ENCODE data around the gene DPM2.
A peak's percentile ranks its signal among the peaks of the same experiment; 100 is the strongest.

The DPM2 gene

DNA sequence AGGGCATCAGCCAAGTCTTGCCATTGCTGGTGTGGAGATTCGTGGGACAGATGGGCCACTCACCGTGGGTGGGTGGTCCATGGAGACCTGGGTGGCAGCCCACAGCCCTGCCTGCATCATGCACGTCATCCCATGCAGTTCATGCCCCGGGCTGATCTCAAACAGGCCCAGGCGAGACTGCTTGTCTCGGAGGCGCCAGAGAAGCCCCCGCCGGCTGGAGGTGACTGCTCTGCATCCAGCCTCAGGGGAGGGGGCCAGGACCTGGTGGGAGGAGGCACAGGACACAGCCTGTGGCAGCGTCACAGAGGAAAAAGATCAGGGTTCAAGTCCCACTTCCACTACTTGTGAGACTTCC, 8.1 kb downstream of the DPM2 start:
- H3K9me3 ChIP-seq (ENCODE audit: control insufficient read depth, low read length), result no peaks in the 10 kb centered on the region
- no peak for DNase-seq (ENCODE audit: low read depth)
- H3K27me3 ChIP-seq (replicated peaks; ENCODE audit: control insufficient read depth, insufficient read depth, low read length), result no peaks in the 10 kb centered on the region
- H3K36me3 ChIP-seq (ENCODE audit: control insufficient read depth, insufficient read depth, low read length, severe bottlenecking), result no peaks in the 10 kb centered on the region
- H3K9ac ChIP-seq (ENCODE audit: low read length), result no peak overlapping the region
- peaks cover 19% of the 10 kb centered on the region for H3K4me1 ChIP-seq (ENCODE audit: control insufficient read depth, insufficient read depth, low read length)
- H3K4me3 ChIP-seq (ENCODE audit: low read length), result no peak overlapping the region

DNA sequence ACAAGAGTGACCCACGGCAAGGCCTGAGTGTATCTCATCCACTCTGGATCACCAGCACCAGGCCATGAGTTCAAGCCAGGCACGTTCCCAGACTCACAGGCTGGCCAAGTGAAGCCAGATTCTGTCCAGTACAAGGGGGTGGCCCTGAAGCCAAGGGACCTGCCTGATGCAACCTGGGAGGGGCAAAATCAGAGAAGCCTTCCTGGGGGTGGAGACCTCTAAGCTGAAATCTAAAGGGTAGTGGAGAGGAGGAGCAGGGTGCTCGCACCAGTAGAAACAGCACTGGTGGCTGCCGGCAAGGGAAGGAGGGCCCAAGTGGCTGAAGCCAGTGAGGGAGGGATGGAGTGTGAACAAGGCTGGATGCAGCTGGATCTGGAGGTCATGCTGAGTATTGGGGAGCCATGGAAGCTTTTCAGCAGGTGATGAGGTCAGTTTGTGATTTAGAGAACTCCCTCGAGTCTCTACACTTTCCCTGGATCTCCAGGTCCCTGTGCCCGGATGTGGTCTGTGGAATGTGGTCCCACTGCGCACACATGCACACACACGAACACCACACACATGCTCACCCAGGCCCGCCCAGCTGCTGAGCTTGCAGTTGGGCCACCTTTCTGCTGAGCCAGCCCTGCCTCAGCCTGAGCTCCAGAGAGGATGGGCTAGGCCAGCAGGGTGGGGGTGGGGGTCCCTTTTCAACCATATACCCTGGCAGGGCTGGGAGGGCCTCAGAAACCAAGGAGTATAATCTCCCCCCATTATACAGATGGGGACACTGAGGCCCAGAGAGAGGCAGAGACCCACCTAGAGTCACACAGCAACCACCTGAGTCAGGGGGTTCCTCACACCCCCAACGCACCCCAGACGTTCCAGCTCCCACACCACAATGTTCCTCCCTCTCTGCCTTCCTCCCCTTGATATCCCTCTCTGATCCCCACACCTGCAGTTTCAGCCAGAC, 8.7 kb downstream of the DPM2 start:
- DNase-seq (ENCODE audit: low read depth), result no peak
- no peak overlapping the region for H3K9ac ChIP-seq (ENCODE audit: low read length)
- H3K36me3 ChIP-seq (ENCODE audit: control insufficient read depth, insufficient read depth, low read length, severe bottlenecking), result no peaks in the 10 kb centered on the region
- no peaks in the 10 kb centered on the region for H3K9me3 ChIP-seq (ENCODE audit: control insufficient read depth, low read length)
- peaks cover 20% of the 10 kb centered on the region for H3K4me1 ChIP-seq (ENCODE audit: control insufficient read depth, insufficient read depth, low read length)
- no peaks in the 10 kb centered on the region for H3K27me3 ChIP-seq (replicated peaks; ENCODE audit: control insufficient read depth, insufficient read depth, low read length)
- H3K4me3 ChIP-seq (ENCODE audit: low read length), result no peak overlapping the region

DNA sequence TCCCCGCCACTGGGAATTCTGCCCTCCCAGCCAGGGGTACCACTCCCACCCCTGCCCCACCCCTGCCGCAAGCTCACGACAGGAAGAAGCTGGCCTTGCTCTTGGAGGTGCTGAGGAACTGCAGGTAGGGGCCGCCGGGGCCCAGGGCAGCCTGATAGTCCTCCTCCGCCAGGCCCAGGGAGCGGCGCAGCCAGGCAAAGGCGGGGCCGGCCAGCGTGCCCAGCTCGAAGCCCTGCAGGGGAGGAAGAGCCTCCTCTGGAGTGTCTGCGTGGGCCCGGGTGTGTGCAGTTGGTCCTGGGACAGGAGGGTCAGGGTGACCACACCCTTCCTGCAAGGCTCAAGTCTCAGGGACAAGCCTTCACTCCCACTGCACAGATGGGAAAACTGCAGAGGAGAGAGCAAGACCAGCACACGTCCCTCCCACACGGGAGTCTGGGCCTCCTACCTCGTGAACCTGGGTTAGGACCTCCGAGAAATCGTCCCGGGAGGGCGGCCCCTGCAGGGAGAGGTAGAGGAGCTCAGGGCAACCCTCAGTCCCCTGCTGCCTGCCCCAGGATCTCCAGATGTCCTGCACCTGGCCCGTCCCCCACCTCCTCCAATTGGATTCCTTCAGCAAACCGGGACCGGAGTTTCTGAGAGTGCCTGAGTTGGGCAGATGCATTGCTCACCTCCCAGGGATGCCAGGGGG, 9.5 kb downstream of the DPM2 start:
- H3K4me3 ChIP-seq (ENCODE audit: low read length), result no peak overlapping the region
- DNase-seq (ENCODE audit: low read depth), result no peak
- peaks cover 28% of the 10 kb centered on the region for H3K4me1 ChIP-seq (ENCODE audit: control insufficient read depth, insufficient read depth, low read length)
- H3K36me3 ChIP-seq (ENCODE audit: control insufficient read depth, insufficient read depth, low read length, severe bottlenecking), result no peaks in the 10 kb centered on the region
- peak overlapping the region; percentile 38 for H3K9ac ChIP-seq (ENCODE audit: low read length)
- no peaks in the 10 kb centered on the region for H3K27me3 ChIP-seq (replicated peaks; ENCODE audit: control insufficient read depth, insufficient read depth, low read length)
- no peaks in the 10 kb centered on the region for H3K9me3 ChIP-seq (ENCODE audit: control insufficient read depth, low read length)

DNA sequence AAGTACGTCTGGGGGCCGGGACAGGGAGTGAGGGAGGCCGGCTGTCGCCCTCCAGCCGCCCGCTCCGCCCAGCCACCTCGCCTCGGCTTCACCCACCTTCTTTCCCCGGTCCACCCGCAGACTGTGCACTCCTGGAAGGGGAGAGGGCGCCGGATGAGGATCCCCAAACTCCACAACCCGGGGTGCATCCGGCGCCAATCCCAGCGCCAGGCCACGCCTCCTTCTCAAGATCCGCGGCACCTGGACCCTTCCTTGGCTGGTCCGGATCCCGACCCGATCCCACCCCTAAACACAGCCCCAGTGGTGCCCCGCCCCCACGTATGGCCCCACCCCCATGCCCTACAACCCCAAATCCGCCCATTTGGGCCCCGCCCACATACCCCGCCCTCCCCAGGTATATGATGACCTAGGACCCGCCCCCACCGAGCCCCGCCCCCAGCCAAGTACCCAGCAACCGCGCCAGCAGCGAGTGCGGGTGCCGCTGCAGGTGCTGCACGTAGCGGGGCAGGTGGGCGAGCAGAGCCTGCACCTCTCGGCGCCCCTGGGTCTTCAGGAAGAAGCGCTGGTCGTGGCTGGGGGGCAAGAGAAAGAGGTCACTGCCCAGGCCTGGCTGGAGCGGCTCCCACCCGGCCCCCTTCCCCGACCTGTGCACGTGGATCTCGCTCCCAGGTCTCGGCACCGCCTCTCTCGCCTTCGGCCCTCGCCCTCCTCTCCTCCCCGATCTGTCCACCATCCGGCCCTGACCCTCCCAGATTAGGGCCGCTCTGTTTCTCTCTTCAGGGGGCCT, 10.3 kb downstream of the DPM2 start:
- Histone ChIP-seq H3K4me1 (ENCODE audit: control insufficient read depth, insufficient read depth, low read length) (peaks cover 31% of the 10 kb centered on the region), H3K9ac (ENCODE audit: low read length) (peak overlapping the region; percentile 1), H3K9me3 (ENCODE audit: control insufficient read depth, low read length) (no peaks in the 10 kb centered on the region), H3K4me3 (ENCODE audit: low read length) (no peak overlapping the region), H3K36me3 (ENCODE audit: control insufficient read depth, insufficient read depth, low read length, severe bottlenecking) (no peaks in the 10 kb centered on the region), H3K27me3 (replicated peaks; ENCODE audit: control insufficient read depth, insufficient read depth, low read length) (no peaks in the 10 kb centered on the region)
- no peak for DNase-seq (ENCODE audit: low read depth)

DNA sequence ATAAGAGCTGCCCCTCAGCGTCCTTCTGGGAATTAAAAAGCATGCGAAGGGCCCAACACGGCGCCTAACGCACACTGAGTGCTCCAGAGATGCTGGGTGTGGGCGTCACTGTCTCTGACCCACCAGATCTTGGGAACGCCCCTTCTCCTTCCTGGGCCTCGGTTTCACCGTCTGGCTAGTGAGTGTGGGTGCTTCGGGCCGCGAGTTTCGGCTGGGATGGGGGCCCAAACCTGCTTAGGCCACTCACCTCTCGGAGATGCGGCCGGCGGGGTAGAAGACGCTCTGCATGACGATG, 10.8 kb downstream of the DPM2 start:
- no peaks in the 10 kb centered on the region for H3K27me3 ChIP-seq (replicated peaks; ENCODE audit: control insufficient read depth, insufficient read depth, low read length)
- H3K9ac ChIP-seq (ENCODE audit: low read length), result peak overlapping the region; percentile 1
- H3K9me3 ChIP-seq (ENCODE audit: control insufficient read depth, low read length), result no peaks in the 10 kb centered on the region
- H3K4me1 ChIP-seq (ENCODE audit: control insufficient read depth, insufficient read depth, low read length), result peaks cover 32% of the 10 kb centered on the region
- no peak overlapping the region for H3K4me3 ChIP-seq (ENCODE audit: low read length)
- no peak for DNase-seq (ENCODE audit: low read depth)
- no peaks in the 10 kb centered on the region for H3K36me3 ChIP-seq (ENCODE audit: control insufficient read depth, insufficient read depth, low read length, severe bottlenecking)

DNA sequence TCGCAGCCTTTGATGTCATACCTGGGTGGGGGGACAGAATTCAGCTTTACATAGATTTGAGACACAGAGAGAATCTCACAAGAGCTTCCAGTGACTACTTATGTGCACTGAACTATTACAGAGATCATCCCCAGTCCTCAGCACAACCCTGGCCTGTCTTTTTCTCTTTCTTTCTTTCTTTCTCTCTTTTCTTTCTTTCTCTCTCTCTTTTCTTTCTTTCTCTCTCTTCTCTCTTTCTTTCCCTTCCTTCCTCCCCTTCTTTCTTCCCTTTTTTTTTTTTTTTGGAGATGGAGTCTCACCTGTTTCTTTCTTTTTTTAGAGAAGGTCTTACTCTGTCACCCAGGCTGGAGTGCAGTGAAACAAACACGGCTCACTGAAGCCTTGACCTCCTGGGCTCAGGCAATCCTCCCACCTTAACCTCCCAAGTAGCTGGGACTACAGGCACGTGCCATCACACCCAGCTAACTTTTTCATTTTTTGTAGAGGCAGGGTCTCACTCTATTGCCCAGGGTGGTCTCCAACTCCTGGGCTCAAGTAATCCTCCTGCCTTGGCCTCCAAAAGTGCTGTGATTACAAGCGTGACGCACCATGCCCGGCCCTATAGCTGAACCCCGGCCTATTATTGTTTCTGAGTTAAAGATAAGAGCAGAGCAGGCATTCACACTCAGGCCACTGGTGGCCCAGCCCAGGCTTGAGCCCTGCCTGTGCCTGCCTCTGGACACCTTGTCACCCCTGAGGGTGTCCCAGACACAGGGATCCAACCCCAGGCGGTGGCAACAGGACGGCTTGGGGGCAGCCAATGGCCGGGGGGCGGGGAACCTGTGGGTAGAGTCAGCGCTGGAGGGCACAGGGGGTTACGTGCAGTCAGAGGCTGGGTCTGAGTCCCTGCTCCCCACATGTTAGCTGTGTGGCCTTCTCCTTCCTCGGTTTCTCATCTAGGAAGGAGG, 11.4 kb downstream of the DPM2 start:
- Histone ChIP-seq H3K4me1 (ENCODE audit: control insufficient read depth, insufficient read depth, low read length) (peaks cover 30% of the 10 kb centered on the region), H3K4me3 (ENCODE audit: low read length) (no peak overlapping the region)
- no peak for DNase-seq (ENCODE audit: low read depth)

DNA sequence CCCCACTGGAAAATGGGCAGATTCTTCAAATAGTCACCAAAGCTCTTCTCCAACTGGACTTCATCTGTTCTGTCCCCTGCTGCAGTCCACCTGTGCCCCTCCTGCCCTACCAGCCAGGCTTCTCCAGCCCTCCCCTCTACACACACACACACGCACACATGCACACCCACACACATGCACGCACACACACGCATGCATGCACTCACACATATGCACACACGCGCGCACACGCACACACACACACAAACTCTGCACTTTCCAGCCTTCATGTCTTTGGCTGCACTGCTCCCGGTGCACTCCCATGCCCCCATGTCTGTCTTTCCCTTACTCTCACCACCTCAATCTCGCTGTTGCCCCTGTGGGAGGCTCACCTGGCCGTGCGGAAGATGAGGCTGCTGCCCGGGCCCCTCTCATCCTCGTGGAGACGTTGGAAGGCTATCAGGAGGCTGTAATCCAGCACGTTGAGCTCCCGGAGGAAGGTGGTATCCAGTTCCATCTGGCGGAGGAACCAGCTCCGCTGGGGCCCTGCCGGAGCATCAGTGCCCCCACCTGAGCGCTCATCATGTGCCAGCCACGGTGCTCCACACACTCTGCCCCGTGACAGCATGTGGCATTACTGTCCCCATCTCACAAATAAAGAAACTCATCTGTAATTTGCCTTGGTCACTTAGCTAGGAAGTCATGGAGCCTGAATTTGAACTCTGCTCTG, 12.8 kb downstream of the DPM2 start:
- no peak for DNase-seq (ENCODE audit: low read depth)
- H3K4me1 ChIP-seq (ENCODE audit: control insufficient read depth, insufficient read depth, low read length), result peaks cover 35% of the 10 kb centered on the region
- no peak overlapping the region for H3K4me3 ChIP-seq (ENCODE audit: low read length)
- no peaks in the 10 kb centered on the region for H3K9me3 ChIP-seq (ENCODE audit: control insufficient read depth, low read length)
- H3K27me3 ChIP-seq (replicated peaks; ENCODE audit: control insufficient read depth, insufficient read depth, low read length), result no peaks in the 10 kb centered on the region
- H3K9ac ChIP-seq (ENCODE audit: low read length), result no peak overlapping the region
- no peaks in the 10 kb centered on the region for H3K36me3 ChIP-seq (ENCODE audit: control insufficient read depth, insufficient read depth, low read length, severe bottlenecking)

More for the DNA sequence above, 11.4 kb downstream of the DPM2 start:
- H3K9ac ChIP-seq (ENCODE audit: low read length), result peak overlapping the region; percentile 1
- no peaks in the 10 kb centered on the region for H3K9me3 ChIP-seq (ENCODE audit: control insufficient read depth, low read length)
- no peaks in the 10 kb centered on the region for H3K27me3 ChIP-seq (replicated peaks; ENCODE audit: control insufficient read depth, insufficient read depth, low read length)
- H3K36me3 ChIP-seq (ENCODE audit: control insufficient read depth, insufficient read depth, low read length, severe bottlenecking), result no peaks in the 10 kb centered on the region

DNA sequence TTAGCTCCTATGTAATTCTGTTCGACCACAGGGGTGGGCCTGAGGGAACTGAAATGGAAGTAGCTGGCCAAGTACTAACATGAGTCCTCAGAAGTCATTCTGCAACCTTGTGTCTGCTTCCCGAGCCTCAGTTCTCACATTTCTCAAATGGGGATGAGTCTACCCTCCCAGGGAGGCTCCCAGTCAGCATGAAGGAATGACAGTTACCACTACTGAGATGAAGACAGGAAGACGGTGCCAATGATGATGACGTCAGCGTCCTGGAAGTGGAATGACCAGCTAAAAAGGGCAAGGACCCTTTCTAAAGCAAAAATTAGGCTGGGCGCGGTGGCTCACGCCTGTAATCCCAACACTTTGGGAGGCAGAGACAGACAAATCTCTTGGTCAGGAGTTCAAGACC, 13.9 kb downstream of the DPM2 start:
- peak; percentile 86 for DNase-seq (ENCODE audit: low read depth)
- no peaks in the 10 kb centered on the region for H3K36me3 ChIP-seq (ENCODE audit: control insufficient read depth, insufficient read depth, low read length, severe bottlenecking)
- no peak overlapping the region for H3K4me3 ChIP-seq (ENCODE audit: low read length)
- peaks cover 45% of the 10 kb centered on the region for H3K4me1 ChIP-seq (ENCODE audit: control insufficient read depth, insufficient read depth, low read length)
- H3K9me3 ChIP-seq (ENCODE audit: control insufficient read depth, low read length), result no peaks in the 10 kb centered on the region
- H3K27me3 ChIP-seq (replicated peaks; ENCODE audit: control insufficient read depth, insufficient read depth, low read length), result no peaks in the 10 kb centered on the region
- H3K9ac ChIP-seq (ENCODE audit: low read length), result peak overlapping the region; percentile 58

DNA sequence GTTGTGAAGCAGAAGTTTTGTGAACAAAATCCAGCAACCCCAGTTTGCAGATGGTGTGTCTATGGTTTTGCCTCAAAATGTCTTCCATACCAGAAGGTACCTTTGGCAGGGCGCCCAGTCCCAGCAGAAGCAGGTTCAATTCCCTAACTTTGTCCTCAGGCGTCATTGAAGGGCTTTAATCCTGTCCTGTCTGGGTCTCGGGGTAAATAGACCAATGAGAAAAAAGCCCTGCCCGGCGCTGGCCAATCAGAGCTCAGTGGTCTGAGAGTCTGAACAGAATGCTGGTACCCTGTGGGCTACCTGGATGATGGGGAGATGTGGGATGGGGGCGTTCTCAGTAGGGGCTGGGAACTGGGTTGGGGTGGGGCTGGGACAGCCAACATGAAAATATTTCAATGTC, 14.6 kb downstream of the DPM2 start:
- peaks cover 52% of the 10 kb centered on the region for H3K4me1 ChIP-seq (ENCODE audit: control insufficient read depth, insufficient read depth, low read length)
- H3K36me3 ChIP-seq (ENCODE audit: control insufficient read depth, insufficient read depth, low read length, severe bottlenecking), result no peaks in the 10 kb centered on the region
- no peak for DNase-seq (ENCODE audit: low read depth)
- H3K9me3 ChIP-seq (ENCODE audit: control insufficient read depth, low read length), result no peaks in the 10 kb centered on the region
- H3K27me3 ChIP-seq (replicated peaks; ENCODE audit: control insufficient read depth, insufficient read depth, low read length), result no peaks in the 10 kb centered on the region
- H3K4me3 ChIP-seq (ENCODE audit: low read length), result no peak overlapping the region
- H3K9ac ChIP-seq (ENCODE audit: low read length), result peak overlapping the region; percentile 58

DNA sequence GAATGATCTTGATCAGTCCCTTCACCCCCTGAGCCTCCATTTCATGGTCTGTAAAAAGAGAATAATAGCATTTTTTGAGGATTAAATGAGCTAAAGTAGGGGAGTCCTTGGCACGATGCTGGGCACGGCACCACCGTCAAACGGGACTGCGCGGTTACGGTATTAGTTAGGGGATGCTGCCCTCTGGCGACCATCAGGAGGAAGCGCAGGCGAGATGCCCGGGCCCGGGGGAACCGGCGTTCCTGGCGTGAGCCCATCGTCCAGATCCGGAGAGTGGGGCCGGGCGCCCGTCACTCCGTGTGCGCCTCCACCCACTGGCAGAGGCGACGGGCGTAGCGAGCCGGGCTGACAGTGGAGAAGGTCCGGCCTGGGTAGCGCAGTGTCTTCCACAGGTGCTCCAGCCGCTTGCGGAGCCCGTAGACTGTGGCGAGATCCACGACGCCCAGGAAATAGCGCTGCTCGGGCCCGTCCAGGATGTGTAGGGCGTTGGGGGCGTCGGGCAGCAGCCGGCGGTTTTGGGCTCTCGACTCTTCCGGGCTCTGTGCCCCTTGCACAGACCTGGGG, 16.0 kb downstream of the DPM2 start:
- Histone ChIP-seq H3K9ac (ENCODE audit: low read length) (peak overlapping the region; percentile 79), H3K4me3 (ENCODE audit: low read length) (peak overlapping the region; percentile 64), H3K4me1 (ENCODE audit: control insufficient read depth, insufficient read depth, low read length) (peaks cover 59% of the 10 kb centered on the region), H3K27me3 (replicated peaks; ENCODE audit: control insufficient read depth, insufficient read depth, low read length) (no peaks in the 10 kb centered on the region), H3K36me3 (ENCODE audit: control insufficient read depth, insufficient read depth, low read length, severe bottlenecking) (no peaks in the 10 kb centered on the region), H3K9me3 (ENCODE audit: control insufficient read depth, low read length) (no peaks in the 10 kb centered on the region)
- peak; percentile 85 for DNase-seq (ENCODE audit: low read depth)
